ENCODE measurements around the gene FFAR3.

GRCh38 chr19:35355791-35356460, 2.3 kb upstream of the FFAR3 start:
- TF ChIP-seq ZNF514 (tag by site-specific recombination; IDR thresholded peaks at IDR 0.05) (no peak), CTCF (tag by site-specific recombination; IDR thresholded peaks at IDR 0.05) (peak; percentile 49; the same call in 1 of the 2 replicates), PBX3 (CRISPR knock-in tag; IDR thresholded peaks at IDR 0.05) (no peak), ZBTB26 (tag by site-specific recombination; optimal IDR thresholded peaks at IDR 0.05) (no peak)

Data from HEK293 (cell line).